Stimulated activated effector memory CD8-positive, alpha-beta T cell treated with anti-CD3 and anti-CD28 coated beads, Interleukin-12 subunit alpha, Interleukin-12 subunit beta, amount 100 ng/mL, for 72 hours (primary cell): Measurements from ENCODE around the gene ID4.

Experiments
- ATAC-seq: fragments of 150-1000 bp; cut with Tn5 transposase; 2 replicates; pipeline ENCODE4 v1.10.0; 2021
- DNase-seq, 2 donors: peaks; one replicate each; pipeline ENCODE4 v3.0.0; 2021 to 2022; ENCODE audit warnings: low spot score in 2 of 2
- H3K27ac Mint-ChIP-seq: one replicate; pipeline ENCODE4 v1.8.0; 2022; ENCODE audit warnings: mild to moderate bottlenecking, mixed read lengths
- H3K36me3 Mint-ChIP-seq: one replicate; pipeline ENCODE4 v1.8.0; 2022; ENCODE audit warnings: mild to moderate bottlenecking, mixed read lengths
- H3K4me1 Mint-ChIP-seq: one replicate; pipeline ENCODE4 v1.8.0; 2022; ENCODE audit warnings: mixed read lengths
- H3K4me3 Mint-ChIP-seq: one replicate; pipeline ENCODE4 v1.8.0; 2022; ENCODE audit warnings: mild to moderate bottlenecking, mixed read lengths
- H3K9me3 Mint-ChIP-seq: one replicate; pipeline ENCODE4 v1.8.0; 2022; ENCODE audit warnings: mixed read lengths

The ID4 gene

GRCh38 chr6:19836799-19837510 is at the start of gene ID4:
Gene ID4 (plus strand): TSS chr6:19837370. CDS start chr6:19837755, 385 bp downstream.
- no peaks in the 10 kb centered on the region for H3K9me3 Mint-ChIP-seq
- no peaks in the 10 kb centered on the region for H3K4me1 Mint-ChIP-seq
- no peak within 1 kb of the TSS for H3K4me3 Mint-ChIP-seq
- no peak for ATAC-seq
- no peak within 1 kb of the TSS for H3K27ac Mint-ChIP-seq
- no peaks in the 10 kb centered on the region for H3K36me3 Mint-ChIP-seq
- no peak for DNase-seq

DNA sequence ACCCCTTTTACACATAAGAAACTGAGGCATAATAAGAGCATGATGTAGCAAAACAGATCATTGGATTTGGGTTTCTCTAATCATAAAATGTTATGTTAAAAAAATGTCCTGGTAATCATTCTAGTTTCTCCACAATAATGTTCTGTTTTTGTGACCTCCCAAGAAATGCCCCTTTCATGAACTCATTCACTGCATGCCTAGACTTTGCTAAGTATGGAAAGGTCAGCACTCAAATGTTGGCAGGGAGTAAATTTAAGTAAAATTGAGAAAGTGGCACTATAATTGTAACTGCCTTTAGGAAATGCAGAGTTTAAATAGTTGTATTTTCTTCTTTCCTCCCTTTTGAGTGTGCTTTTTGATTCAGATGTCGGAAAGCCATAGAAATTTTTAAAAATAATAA is 48.5 kb upstream of the ID4 start:
- H3K4me1 Mint-ChIP-seq, result no peaks in the 10 kb centered on the region
- DNase-seq (no peak), ATAC-seq (no peak)
- H3K27ac Mint-ChIP-seq, result no peak overlapping the region
- H3K36me3 Mint-ChIP-seq, result no peaks in the 10 kb centered on the region
- no peaks in the 10 kb centered on the region for H3K9me3 Mint-ChIP-seq
- H3K4me3 Mint-ChIP-seq, result no peak overlapping the region

DNA sequence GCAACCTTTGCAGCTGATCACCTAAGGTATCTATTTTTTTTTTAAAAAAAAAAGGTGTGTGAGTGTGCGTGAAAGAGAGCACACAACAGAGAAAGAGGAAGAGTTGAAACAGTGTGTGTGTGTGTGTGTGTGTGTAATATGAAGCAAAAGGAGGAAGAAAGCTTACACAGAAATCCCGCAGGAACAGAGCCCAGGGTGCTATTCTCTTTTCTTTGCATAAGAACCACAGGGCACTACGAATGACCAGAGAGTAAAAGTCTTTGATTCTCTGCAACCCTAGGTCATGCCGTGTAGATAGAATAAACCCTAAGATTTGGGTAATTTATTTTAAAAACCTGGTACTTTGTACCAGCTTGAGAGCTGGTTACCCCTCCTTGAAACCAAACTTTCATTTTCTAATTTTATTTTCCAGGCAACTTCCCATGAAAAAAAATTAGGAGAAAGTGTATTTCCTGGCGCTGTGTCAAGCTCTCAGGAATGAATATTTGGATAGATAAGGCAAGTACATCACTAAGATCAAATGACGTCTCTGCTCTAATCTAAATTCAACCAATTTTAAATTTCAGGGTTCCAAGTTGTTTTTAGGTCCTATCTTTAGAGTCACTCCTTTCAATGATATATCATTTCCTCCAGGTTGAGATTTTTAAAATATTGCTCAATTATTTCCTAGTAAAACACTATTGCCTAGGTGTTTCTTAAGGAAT is 47.9 kb upstream of the ID4 start:
- H3K27ac Mint-ChIP-seq, result no peak overlapping the region
- no peak for DNase-seq
- no peak overlapping the region for H3K4me3 Mint-ChIP-seq
- no peaks in the 10 kb centered on the region for H3K9me3 Mint-ChIP-seq
- no peak for ATAC-seq
- no peaks in the 10 kb centered on the region for H3K4me1 Mint-ChIP-seq
- no peaks in the 10 kb centered on the region for H3K36me3 Mint-ChIP-seq

DNA sequence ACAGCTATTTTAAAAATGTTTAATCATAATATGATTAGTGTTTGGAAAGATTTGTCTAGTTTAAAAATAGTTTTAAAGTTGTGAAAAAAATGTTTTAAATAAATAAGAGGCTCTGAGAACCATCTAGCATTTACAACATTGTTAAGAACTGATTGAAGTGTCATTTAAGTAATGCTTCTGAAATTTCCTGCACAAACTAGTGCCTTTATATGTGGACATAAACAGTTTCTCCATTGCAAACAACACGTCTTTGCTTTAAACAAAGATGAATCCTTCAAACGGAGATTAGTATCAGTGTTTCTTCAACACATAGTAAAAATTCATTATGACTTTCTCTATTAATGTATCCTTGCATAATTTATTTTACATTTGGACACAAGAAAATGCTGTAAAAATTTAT is 45.9 kb upstream of the ID4 start:
- DNase-seq (no peak), ATAC-seq (no peak)
- Mint-ChIP-seq H3K4me3 (no peak overlapping the region), H3K9me3 (no peaks in the 10 kb centered on the region), H3K36me3 (no peaks in the 10 kb centered on the region), H3K27ac (no peak overlapping the region), H3K4me1 (no peaks in the 10 kb centered on the region)

DNA sequence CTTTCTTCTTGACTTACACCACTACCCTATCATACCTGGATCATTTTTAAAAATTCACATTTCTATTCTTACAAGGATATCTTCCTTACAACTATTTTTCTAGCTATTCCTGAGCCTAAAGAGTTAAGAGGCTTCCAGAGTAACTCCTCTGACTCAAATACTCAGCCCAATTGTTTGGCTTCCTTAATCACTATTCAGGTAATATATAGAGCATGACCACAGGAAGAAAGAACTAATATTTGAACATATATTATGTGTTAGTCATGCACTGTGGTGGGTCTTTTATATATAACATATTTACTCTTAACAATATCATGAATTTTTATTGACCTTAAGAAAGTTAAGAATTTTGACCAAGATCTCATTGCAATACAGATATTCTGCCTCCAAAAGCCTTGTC is 42.0 kb upstream of the ID4 start:
- no peak for DNase-seq
- H3K4me3 Mint-ChIP-seq, result no peak overlapping the region
- peaks cover 4% of the 10 kb centered on the region for H3K9me3 Mint-ChIP-seq
- no peak for ATAC-seq
- no peaks in the 10 kb centered on the region for H3K4me1 Mint-ChIP-seq
- H3K27ac Mint-ChIP-seq, result no peak overlapping the region
- no peaks in the 10 kb centered on the region for H3K36me3 Mint-ChIP-seq

GRCh38 chr6:19796452-19796851 is 40.7 kb upstream of the ID4 start:
- Mint-ChIP-seq H3K27ac (no peak overlapping the region), H3K36me3 (no peaks in the 10 kb centered on the region), H3K4me1 (no peaks in the 10 kb centered on the region), H3K9me3 (peaks cover 4% of the 10 kb centered on the region), H3K4me3 (no peak overlapping the region)
- ATAC-seq, result no peak
- no peak for DNase-seq

GRCh38 chr6:19798362-19798761 is 38.8 kb upstream of the ID4 start:
- Mint-ChIP-seq H3K4me1 (no peaks in the 10 kb centered on the region), H3K27ac (no peak overlapping the region), H3K36me3 (no peaks in the 10 kb centered on the region)

GRCh38 chr6:19802656-19803055 is 34.5 kb upstream of the ID4 start:
- Mint-ChIP-seq H3K27ac (no peak overlapping the region), H3K9me3 (peaks cover under 1% of the 10 kb centered on the region), H3K4me1 (peaks cover 9% of the 10 kb centered on the region), H3K4me3 (no peak overlapping the region), H3K36me3 (no peaks in the 10 kb centered on the region)
- DNase-seq, result no peak
- ATAC-seq, result no peak

More at GRCh38 chr6:19798362-19798761, 38.8 kb upstream of the ID4 start:
- DNase-seq (no peak), ATAC-seq (no peak)
- Mint-ChIP-seq H3K9me3 (peaks cover 4% of the 10 kb centered on the region), H3K4me3 (no peak overlapping the region)

- no peaks in the 10 kb centered on the region for H3K9me3 Mint-ChIP-seq
- no peak overlapping the region for H3K27ac Mint-ChIP-seq
- no peak overlapping the region for H3K4me3 Mint-ChIP-seq
- no peaks in the 10 kb centered on the region for H3K36me3 Mint-ChIP-seq
- DNase-seq, result no peak
- ATAC-seq, result no peak
- H3K4me1 Mint-ChIP-seq, result peaks cover 9% of the 10 kb centered on the region
Observed at GRCh38 chr6:19803331-19804204, 33.6 kb upstream of the ID4 start.

GRCh38 chr6:19804205-19805128 is 32.7 kb upstream of the ID4 start:
- H3K9me3 Mint-ChIP-seq, result no peaks in the 10 kb centered on the region
- peak; percentile 23 to 65 for DNase-seq
- H3K27ac Mint-ChIP-seq, result no peak overlapping the region
- peaks cover 9% of the 10 kb centered on the region for H3K4me1 Mint-ChIP-seq
- H3K36me3 Mint-ChIP-seq, result no peaks in the 10 kb centered on the region
- peak; percentile 94 for ATAC-seq
- peak overlapping the region; percentile 51 for H3K4me3 Mint-ChIP-seq

GRCh38 chr6:19805129-19805481 is 32.1 kb upstream of the ID4 start:
- Mint-ChIP-seq H3K9me3 (no peaks in the 10 kb centered on the region), H3K27ac (no peak overlapping the region), H3K36me3 (no peaks in the 10 kb centered on the region), H3K4me3 (peak overlapping the region; percentile 51), H3K4me1 (peaks cover 9% of the 10 kb centered on the region)
- ATAC-seq, result no peak
- DNase-seq, result no peak

GRCh38 chr6:19806971-19807396 is 30.2 kb upstream of the ID4 start:
- ATAC-seq (no peak), DNase-seq (no peak)
- Mint-ChIP-seq H3K4me3 (no peak overlapping the region), H3K9me3 (peaks cover 3% of the 10 kb centered on the region), H3K36me3 (no peaks in the 10 kb centered on the region), H3K27ac (no peak overlapping the region), H3K4me1 (peaks cover 9% of the 10 kb centered on the region)

DNA sequence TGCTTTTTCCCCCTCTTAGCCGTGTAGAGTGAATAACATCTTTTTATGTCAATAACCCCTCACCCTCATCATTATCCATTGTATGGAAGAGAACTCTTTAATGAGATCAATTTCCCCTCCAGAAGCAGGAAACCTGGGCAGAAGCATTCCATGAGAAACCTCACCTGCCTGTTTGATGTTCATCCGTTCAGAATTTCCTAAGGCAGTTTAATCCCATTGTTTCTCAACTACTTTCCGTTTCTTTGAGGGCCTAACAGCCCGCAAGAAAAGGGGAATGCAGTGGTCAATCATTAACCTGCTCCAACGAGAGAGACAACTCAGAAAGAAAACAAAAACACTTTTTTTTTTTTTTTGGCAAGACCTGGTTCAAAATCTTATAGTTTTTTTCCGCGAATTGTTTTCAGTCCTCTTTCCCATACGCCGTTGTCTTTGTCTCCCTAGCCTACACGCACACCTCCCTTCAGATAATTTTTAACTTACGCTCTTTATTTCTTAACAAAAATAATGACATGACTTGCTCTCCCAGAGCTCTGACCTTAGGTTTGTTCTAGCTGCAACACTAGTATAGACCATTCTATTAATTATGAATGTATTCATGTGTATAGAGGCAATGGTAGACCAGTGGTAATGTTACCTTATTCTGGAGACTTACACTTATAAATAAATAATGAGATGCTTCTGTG is 25.6 kb upstream of the ID4 start:
- H3K36me3 Mint-ChIP-seq, result no peaks in the 10 kb centered on the region

GRCh38 chr6:19812512-19813119 is 24.6 kb upstream of the ID4 start:
- peaks cover 3% of the 10 kb centered on the region for H3K9me3 Mint-ChIP-seq
- no peak overlapping the region for H3K4me3 Mint-ChIP-seq
- H3K36me3 Mint-ChIP-seq, result no peaks in the 10 kb centered on the region
- no peak for ATAC-seq
- no peak for DNase-seq
- H3K4me1 Mint-ChIP-seq, result no peaks in the 10 kb centered on the region
- no peak overlapping the region for H3K27ac Mint-ChIP-seq

More for the DNA sequence above, 25.6 kb upstream of the ID4 start:
- H3K4me1 Mint-ChIP-seq, result no peaks in the 10 kb centered on the region
- H3K4me3 Mint-ChIP-seq, result no peak overlapping the region
- peaks cover 3% of the 10 kb centered on the region for H3K9me3 Mint-ChIP-seq
- no peak for DNase-seq
- ATAC-seq, result no peak
- H3K27ac Mint-ChIP-seq, result no peak overlapping the region
